ENCODE data around the gene ZC3H7A. TPM values are rescaled to one million over a fixed set of nuclear protein-coding genes. Genes with fewer than 3 reads are reported as not detected.

The ZC3H7A gene
- total RNA-seq, 3 donors from 2014 or later, result 42.4 to 61.2 (median 59.0) TPM

- Histone ChIP-seq H3K4me1 (ENCODE audit: low read depth) (peaks cover 16% of the 10 kb centered on the region), H3K36me3 (ENCODE audit: low read depth) (peaks cover 6% of the 10 kb centered on the region), H3K9me3 (no peaks in the 10 kb centered on the region), H3K4me3 (no peak overlapping the region)
- TF ChIP-seq CTCF (IDR thresholded peaks at IDR 0.05), result no peak
- DNase-seq, result peak in 2 of 3 donors; percentile 52 to 69
- peak; percentile 85 for ATAC-seq
- intact Hi-C loops (cut with DNase I, micrococcal nuclease), result no loop called here
Observed at GRCh38 chr16:11748404-11749254, 48.4 kb downstream of the ZC3H7A start.

DNA sequence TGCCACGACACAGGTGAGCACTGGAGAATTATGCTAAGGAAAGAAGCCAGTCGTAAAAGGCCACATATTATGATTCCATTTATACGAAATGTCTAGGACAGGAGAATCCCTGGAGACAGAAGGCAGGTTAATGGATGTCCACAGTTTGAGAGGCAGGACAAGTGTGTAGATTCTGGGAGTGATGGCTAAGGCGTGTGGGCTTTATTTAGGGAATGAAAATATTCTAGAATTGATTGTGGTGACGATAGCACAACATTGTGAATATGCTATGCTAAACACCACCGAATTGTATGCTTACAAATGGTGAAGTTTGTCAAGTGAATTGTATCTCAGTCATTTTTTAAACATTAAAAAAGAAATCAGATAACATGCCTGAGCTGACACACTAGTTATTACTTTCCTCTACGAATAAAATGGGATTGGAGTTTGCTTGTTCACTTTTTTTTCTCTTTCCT lies 49.1 kb downstream of the ZC3H7A start:
- no peak for TF ChIP-seq CTCF (IDR thresholded peaks at IDR 0.05)
- no peak for ATAC-seq
- no peak for DNase-seq
- Histone ChIP-seq H3K4me3 (no peak overlapping the region), H3K9me3 (no peaks in the 10 kb centered on the region), H3K36me3 (ENCODE audit: low read depth) (peaks cover 6% of the 10 kb centered on the region), H3K4me1 (ENCODE audit: low read depth) (peaks cover 23% of the 10 kb centered on the region)
- intact Hi-C loops (cut with DNase I, micrococcal nuclease), result no loop called here

- no peak overlapping the region for H3K4me3 ChIP-seq
- no peak for TF ChIP-seq CTCF (IDR thresholded peaks at IDR 0.05)
- intact Hi-C loops (cut with DNase I, micrococcal nuclease), result loop anchor here in 1 of 2 donors (5.0 kb wide), 1 partner anchor 53 kb away; the partner anchor contains the start of gene ZC3H7A
- H3K9me3 ChIP-seq, result no peaks in the 10 kb centered on the region
- ATAC-seq, result no peak
- peaks cover 4% of the 10 kb centered on the region for H3K36me3 ChIP-seq (ENCODE audit: low read depth)
- DNase-seq, result no peak
- peaks cover 34% of the 10 kb centered on the region for H3K4me1 ChIP-seq (ENCODE audit: low read depth)
Observed at GRCh38 chr16:11744075-11744470, 53.0 kb downstream of the ZC3H7A start.

DNA sequence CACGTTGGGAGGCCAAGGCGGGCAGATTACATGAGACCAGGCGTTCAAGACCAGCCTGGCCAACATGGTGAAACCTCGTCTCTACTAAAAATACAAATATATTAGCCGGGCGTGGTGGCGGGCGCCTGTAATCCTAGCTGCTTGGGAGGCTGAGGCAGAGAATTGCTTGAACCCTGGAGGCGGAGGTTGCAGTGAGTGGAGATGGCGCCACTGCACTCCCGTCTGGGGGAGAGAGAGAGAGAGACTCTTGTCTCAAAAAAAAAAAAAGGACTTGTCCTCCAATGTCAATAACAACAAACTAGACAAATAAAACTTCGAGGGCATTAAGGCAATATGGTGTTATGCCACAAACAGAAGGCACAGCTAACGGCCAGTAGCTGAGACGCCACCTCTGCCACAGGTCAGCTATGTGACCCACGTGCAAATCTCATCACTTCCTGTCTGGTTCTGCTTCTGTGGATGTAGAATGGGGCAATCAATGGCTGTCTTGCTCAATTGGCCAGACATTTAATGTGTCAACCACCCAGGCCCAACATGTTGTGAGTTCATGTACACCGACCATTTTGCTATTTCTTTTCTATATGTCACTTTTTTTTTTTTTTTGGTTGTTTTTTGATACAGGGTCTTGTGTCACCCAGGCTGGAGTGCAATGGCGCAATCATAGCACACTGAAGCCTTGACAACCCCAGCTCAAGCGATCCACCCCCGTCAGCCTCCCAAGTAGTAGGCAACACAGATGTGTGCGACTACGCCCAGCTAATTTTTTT lies 53.6 kb downstream of the ZC3H7A start:
- ATAC-seq, result peak; percentile 6
- H3K4me1 ChIP-seq (ENCODE audit: low read depth), result peaks cover 34% of the 10 kb centered on the region

More for the DNA sequence above, 53.6 kb downstream of the ZC3H7A start:
- H3K36me3 ChIP-seq (ENCODE audit: low read depth), result peaks cover 4% of the 10 kb centered on the region
- TF ChIP-seq CTCF (IDR thresholded peaks at IDR 0.05), result no peak
- peak in 1 of 3 donors; percentile 57 for DNase-seq
- peak overlapping the region; percentile 84 for H3K4me3 ChIP-seq
- no peaks in the 10 kb centered on the region for H3K9me3 ChIP-seq
- intact Hi-C loops (cut with DNase I, micrococcal nuclease), result loop anchor here in 1 of 2 donors (5.0 kb wide), 1 partner anchor 54 kb away; the partner anchor contains the start of gene ZC3H7A

Data from mucosa of descending colon (tissue), 3 donors.